Urinary bladder (tissue), 4 donors: ENCODE data around the gene F12. TPM values are rescaled to one million over a fixed set of nuclear protein-coding genes. Genes with fewer than 3 reads are reported as not detected.
A peak's percentile ranks its signal among the peaks of the same experiment; 100 is the strongest.

Source experiments
- DNase-seq: peaks from one replicate; pipeline ENCODE4 v3.0.0-alpha.2; 2015; ENCODE audit errors: extremely low spot score
- H3K27ac ChIP-seq: one replicate; pipeline ENCODE4 v1.5.1; 2013; ENCODE audit warnings: low read depth, mild to moderate bottlenecking, moderate library complexity
- H3K36me3 ChIP-seq: one replicate; pipeline ENCODE4 v1.6.1; 2013; ENCODE audit warnings: mild to moderate bottlenecking, moderate library complexity; ENCODE audit not compliant: insufficient read depth
- H3K4me1 ChIP-seq: one replicate; pipeline ENCODE4 v1.6.1; 2013; ENCODE audit warnings: mild to moderate bottlenecking, moderate library complexity; ENCODE audit not compliant: insufficient read depth
- H3K4me3 ChIP-seq: one replicate; pipeline ENCODE4 v1.5.1; 2013; ENCODE audit warnings: low read depth, low read length
- WGBS: extraction: QIAGEN DNeasy Blood & Tissue Kit; methylation state at CpG from one replicate; pipeline ENCODE4 v1.1.7; 2013; 5-methylcytosine and 5-hydroxymethylcytosine counted together
- polyA plus RNA-seq: library from polyadenylated mRNA; stranded (reverse); fragments of 200-250 nt; gene quantifications from one replicate; pipeline ENCODE4 v1.2.3, GENCODE V29; 2013
- total RNA-seq: library from RNA; depleted of rRNA; stranded (reverse); fragments of >200 nt; gene quantifications from one replicate; pipeline ENCODE4 v1.2.3, GENCODE V29; 2014
- donor health status: healthy with polysubstance abuse.
- donor health status: healthy.

Gene F12
- total and polyA plus RNA-seq, 2 donors: 1.1 TPM; not detected in 1

DNA sequence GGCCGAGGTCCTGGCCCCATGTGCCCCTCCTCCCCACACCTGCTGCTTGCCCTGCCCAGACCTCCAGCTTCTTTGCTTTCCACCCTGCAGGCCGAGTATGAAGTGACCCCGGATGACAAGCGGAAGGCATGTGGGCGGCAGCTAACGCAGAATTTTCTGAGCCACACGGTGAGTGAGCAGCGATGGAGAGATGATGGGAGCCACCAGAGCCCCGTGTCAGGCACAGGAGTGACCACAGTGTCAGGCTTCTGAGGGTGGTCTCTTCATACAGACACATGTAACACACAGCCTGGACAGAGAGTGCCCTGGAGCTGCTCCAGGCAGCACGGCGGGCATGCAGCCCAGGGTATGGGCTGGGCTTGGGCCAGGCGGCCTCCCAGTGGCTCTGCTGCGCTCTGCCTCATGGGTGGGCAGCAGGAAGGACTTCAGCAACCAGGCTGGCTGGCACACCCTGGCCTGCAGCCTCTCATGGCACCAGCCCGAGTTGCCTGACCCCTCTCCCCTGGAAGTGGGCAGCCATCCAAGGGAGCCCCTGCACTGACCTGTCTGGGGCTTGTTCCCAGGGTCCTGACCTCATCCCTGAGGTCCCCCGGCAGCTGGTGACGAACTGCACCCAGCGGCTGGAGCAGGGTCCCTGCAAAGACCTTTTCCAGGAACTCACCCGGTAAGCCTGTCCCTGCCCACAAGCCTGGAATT lies 22.9 kb upstream of the F12 start:
- Histone ChIP-seq H3K4me1 (peaks cover 2% of the 10 kb centered on the region), H3K4me3 (no peak overlapping the region), H3K27ac (no peak overlapping the region), H3K36me3 (peaks cover 3% of the 10 kb centered on the region)
- no peak for DNase-seq
- WGBS: 86% methylated on average over 18 of the region's 18 CpGs

DNA sequence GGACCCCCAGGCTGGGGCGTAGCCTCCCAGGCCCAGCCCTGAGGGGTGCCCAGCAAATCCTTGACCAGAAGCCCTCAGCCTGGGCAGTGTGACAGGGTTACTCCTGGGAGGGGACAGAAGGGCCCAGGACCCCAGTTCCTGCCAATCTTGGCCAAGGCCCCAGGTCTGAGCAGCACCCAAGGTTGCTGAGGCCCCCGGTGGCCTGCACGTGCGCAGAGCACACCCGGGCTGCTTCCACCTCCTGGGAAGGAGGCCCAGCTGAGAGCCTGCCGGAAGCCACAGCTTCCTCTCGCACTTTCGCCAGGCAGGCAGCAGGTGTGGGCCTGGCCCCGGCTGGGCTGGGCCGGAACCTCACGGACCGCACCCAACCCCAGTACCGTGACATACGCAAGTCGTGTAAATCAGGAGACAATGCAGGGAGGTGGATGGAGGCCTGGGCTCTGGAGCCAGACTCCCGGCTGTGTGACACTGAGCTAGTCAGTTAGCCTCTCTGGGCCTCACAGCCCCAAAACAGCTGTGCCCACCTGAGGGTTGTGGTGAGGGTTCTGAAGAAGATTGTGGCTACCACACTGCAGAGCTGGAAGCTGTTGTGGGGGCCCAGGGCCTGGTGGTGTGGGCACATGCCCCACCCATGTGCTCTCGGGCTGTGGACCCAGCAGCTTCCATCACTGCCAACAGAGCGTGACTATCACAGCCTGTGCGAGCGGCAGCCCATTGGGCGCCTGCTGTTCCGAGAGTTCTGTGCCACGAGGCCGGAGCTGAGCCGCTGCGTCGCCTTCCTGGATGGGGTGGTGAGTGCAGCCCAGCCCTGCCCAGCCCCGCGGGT lies 22.2 kb upstream of the F12 start:
- WGBS: 87% methylated on average over 29 of the region's 29 CpGs
- Histone ChIP-seq H3K4me1 (peaks cover 2% of the 10 kb centered on the region), H3K36me3 (peaks cover 3% of the 10 kb centered on the region), H3K27ac (no peak overlapping the region), H3K4me3 (no peak overlapping the region)
- DNase-seq: no peak

DNA sequence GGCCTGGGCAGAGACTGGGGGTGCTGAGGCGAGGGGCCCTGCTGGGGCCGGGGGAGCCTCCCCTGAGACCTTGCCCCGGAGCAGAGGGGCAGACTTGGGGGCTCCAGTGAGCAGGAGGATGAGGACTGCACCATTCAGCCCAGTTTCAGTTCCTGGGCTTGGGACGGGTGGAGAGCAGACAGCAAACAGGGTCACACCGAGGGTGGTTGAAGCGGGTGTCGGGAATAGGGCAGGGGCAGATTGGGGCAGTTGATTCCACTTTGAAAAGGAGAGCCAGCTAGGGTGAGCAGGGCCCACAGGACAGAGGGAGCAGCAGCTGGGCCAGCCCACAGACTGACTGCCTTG lies 21.6 kb upstream of the F12 start:
- Histone ChIP-seq H3K27ac (no peak overlapping the region), H3K36me3 (peaks cover 3% of the 10 kb centered on the region)

GRCh38 chr5:177430140-177430951 lies 21.0 kb upstream of the F12 start:
- DNase-seq: no peak
- peaks cover 3% of the 10 kb centered on the region for H3K36me3 ChIP-seq
- 85% methylated on average over 26 of the region's 26 CpGs for WGBS

More for the DNA sequence above, 21.6 kb upstream of the F12 start:
- no peak overlapping the region for H3K4me3 ChIP-seq
- DNase-seq: no peak
- H3K4me1 ChIP-seq: peaks cover 2% of the 10 kb centered on the region
- 87% methylated on average over 7 of the region's 7 CpGs for WGBS

GRCh38 chr5:177429248-177430040 lies 20.1 kb upstream of the F12 start:
- peaks cover 3% of the 10 kb centered on the region for H3K36me3 ChIP-seq
- no peak for DNase-seq
- no peak overlapping the region for H3K4me3 ChIP-seq
- WGBS: 86% methylated on average over 6 of the region's 6 CpGs
- H3K4me1 ChIP-seq: peaks cover 2% of the 10 kb centered on the region
- no peak overlapping the region for H3K27ac ChIP-seq

More at GRCh38 chr5:177430140-177430951, 21.0 kb upstream of the F12 start:
- H3K27ac ChIP-seq: no peak overlapping the region
- no peak overlapping the region for H3K4me3 ChIP-seq
- H3K4me1 ChIP-seq: peaks cover 2% of the 10 kb centered on the region

DNA sequence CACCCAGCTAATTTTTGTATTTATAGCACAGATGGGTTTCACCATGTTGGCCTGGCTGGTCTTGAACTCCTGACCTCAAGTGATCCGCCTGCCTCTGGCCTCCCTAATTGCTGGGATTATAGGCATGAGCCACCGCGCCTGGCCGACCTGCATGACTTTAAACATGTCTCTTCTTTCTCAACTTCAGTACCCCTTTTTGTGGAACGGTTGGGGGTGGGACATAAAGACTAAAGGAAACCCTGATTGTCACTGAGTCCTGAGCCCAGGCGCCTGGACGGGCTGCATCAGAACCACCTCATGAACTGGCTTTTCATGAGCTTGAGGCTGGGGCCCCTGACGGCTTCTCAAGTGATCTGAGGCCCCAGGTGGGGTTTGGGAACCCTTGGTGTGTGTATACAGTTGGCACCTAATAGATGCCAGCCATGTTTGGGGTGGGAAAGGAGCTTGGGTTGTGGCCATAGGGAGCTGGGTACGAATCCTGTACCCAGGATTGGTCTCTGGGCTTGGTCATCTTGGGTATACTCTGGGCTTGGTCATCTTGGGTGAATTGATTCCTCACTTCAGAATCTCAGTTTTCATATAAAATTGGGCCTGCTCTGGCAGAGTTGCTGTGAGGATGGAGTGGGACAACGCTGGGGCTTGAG lies 19.3 kb upstream of the F12 start:
- DNase-seq: no peak
- Histone ChIP-seq H3K4me1 (peaks cover 2% of the 10 kb centered on the region), H3K36me3 (peaks cover 3% of the 10 kb centered on the region), H3K27ac (no peak overlapping the region), H3K4me3 (no peak overlapping the region)
- WGBS: 82% methylated on average over 10 of the region's 10 CpGs

DNA sequence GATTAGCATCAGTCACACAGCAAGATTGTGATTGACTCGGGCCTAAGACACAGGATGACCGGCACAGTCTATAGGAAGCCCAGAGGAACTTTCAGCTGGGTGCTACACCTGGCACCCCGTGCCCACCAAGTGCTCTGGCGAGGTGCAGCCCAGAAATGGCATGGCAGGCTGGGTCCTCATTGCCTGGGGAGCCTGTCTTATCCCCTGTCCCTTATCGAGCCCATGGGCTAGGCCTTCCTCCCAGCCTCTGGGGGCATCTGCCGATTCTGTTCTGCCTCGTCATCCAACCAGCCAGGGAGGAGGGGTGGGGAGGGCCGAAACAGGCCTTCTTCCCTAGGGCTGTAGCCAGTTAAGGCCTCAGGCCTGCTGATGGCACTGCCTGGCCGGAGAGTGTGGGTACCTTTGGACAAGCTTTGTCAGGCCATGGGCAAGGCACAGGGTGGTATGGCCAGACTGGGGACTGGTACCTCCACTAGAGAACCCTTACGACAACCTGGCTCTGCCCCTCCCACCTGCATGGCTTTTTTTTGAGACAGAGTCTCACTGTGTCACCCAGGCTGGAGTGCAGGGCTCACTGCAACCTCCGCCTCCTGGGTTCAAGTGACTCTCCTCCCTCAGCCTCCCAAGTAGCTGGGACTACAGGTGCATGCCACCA lies 18.7 kb upstream of the F12 start:
- Histone ChIP-seq H3K4me1 (peaks cover 2% of the 10 kb centered on the region), H3K27ac (no peak overlapping the region), H3K4me3 (peak overlapping the region; percentile 2), H3K36me3 (peaks cover 1% of the 10 kb centered on the region)
- 75% methylated on average over 11 of the region's 11 CpGs for WGBS
- no peak for DNase-seq

- DNase-seq: no peak
- Histone ChIP-seq H3K4me3 (peak overlapping the region; percentile 69), H3K4me1 (peaks cover 2% of the 10 kb centered on the region), H3K36me3 (no peaks in the 10 kb centered on the region), H3K27ac (no peak overlapping the region)
- WGBS: 13% methylated on average over 11 of the region's 11 CpGs
Measured at GRCh38 chr5:177427211-177427822, 18.0 kb upstream of the F12 start.

- under 1% methylated on average over 82 of the region's 82 CpGs for WGBS
- Histone ChIP-seq H3K4me1 (peaks cover 2% of the 10 kb centered on the region), H3K27ac (peak within 1 kb of the TSS; percentile 96), H3K36me3 (no peaks in the 10 kb centered on the region), H3K4me3 (peak within 1 kb of the TSS; percentile 69)
- DNase-seq: no peak
Measured at GRCh38 chr5:177426566-177427210, 17.3 kb upstream of the F12 start, which contains the start of gene GRK6. TSS of gene GRK6 (plus strand) at chr5:177426676. CDS start at chr5:177426846, 170 bp downstream.

DNA sequence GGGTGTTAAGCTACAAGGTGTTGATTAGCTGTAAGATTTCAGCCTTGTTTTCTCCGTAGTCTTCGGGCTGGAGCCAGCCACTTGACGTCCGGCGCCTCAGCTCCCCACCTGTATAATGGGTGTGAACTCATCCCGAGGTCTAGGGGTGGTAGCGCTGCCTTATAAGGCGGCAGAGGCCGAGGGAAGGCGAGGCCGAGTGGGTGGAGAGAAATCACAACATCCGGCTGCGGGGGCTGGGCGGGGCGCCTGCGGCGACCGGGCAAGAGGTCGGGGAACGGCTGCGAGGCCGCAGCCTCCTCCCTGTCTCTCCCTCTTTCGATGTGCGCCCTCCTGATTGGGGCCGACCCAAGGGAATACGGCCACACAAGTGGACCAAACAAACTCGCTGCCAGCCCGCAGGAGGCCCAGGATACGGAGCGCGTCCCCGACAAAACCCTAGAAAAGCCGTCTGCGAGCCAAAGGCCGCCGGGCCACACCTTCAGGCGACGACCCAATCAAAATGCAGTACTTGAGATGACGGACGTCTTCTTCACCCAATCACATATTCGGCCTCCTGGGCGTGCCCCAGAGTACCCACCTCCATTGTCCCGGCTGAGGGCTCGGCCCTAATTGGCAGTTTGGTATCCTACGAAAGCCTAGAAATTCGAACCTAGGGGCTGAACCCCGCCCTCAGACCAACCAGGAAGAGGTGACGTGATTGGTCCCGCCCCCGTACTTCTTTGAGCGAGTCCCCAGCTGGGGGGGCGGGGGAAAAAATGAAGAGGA lies 16.6 kb upstream of the F12 start:
- Histone ChIP-seq H3K4me1 (no peaks in the 10 kb centered on the region), H3K4me3 (peak overlapping the region; percentile 38), H3K36me3 (no peaks in the 10 kb centered on the region), H3K27ac (peak overlapping the region; percentile 96)
- DNase-seq: peak; percentile 100
- under 1% methylated on average over 52 of the region's 52 CpGs for WGBS

- H3K4me3 ChIP-seq: peak overlapping the region; percentile 38
- H3K4me1 ChIP-seq: no peaks in the 10 kb centered on the region
- H3K36me3 ChIP-seq: no peaks in the 10 kb centered on the region
- H3K27ac ChIP-seq: peak overlapping the region; percentile 80
- WGBS: 47% methylated on average over 13 of the region's 13 CpGs
- DNase-seq: no peak
Measured at GRCh38 chr5:177425196-177425800, 15.9 kb upstream of the F12 start.
